ENCODE data around the gene UGT1A4. TPM values are rescaled to one million over a fixed set of nuclear protein-coding genes. Genes with fewer than 3 reads are reported as not detected.

Gene UGT1A4
- total RNA-seq (not detected), polyA plus RNA-seq (not detected)
- long read RNA-seq, donor 1: 0 reads
- long read RNA-seq, donor 2: 0 reads
- long read RNA-seq, donor 3: 0 reads

- Histone ChIP-seq H3K4me3 (no peak within 1 kb of the TSS), H3K27ac (no peak within 1 kb of the TSS), H3K27me3 (peaks cover 0 to 33% (median 6%) of the 10 kb centered on the region in 9 donors), H3K9me3 (no peaks in the 10 kb centered on the region), H3K36me3 (no peaks in the 10 kb centered on the region), H3K4me1 (no peaks in the 10 kb centered on the region)
- intact Hi-C loops (cut with DNase I): loop anchor here in 1 of 10 donors (10.0 kb wide), 1 partner anchor 274 kb away; no protein-coding TSS in a partner anchor
- no peak for TF ChIP-seq POLR2A (IDR thresholded peaks at IDR 0.05)
- TF ChIP-seq CTCF (IDR thresholded peaks at IDR 0.05): no peak
- DNase-seq (no peak), ATAC-seq (no peak)
- WGBS, 4 donors: 80 to 84% (median 83%) methylated on average over 7 of the region's 7 CpGs
Measured at GRCh38 chr2:233718552-233718951, at the start of gene UGT1A4. Gene UGT1A4, plus strand, starts transcription at chr2:233718736. Its CDS starts 85 bp downstream, at chr2:233718821.

- DNase-seq (no peak), ATAC-seq (no peak)
- H3K27ac ChIP-seq: no peak within 1 kb of the TSS
- H3K27me3 ChIP-seq: peaks cover 0 to 5% (median 0%) of the 10 kb centered on the region in 9 donors
- no peaks in the 10 kb centered on the region for H3K4me1 ChIP-seq
- 75 to 86% (median 82%) methylated on average over 5 of the region's 5 CpGs for WGBS, 4 donors
- H3K9me3 ChIP-seq: peaks cover 0 to 4% (median 0%) of the 10 kb centered on the region in 12 donors
- TF ChIP-seq POLR2A (IDR thresholded peaks at IDR 0.05) (no peak), CTCF (IDR thresholded peaks at IDR 0.05) (no peak)
- intact Hi-C loops (cut with DNase I): no loop called here
- H3K36me3 ChIP-seq: no peaks in the 10 kb centered on the region
- no peak within 1 kb of the TSS for H3K4me3 ChIP-seq
Measured at GRCh38 chr2:233671290-233672161, 47.0 kb upstream of the UGT1A4 start, which contains the start of gene UGT1A9. Gene UGT1A9, plus strand, starts transcription at chr2:233671898. Its CDS starts 37 bp downstream, at chr2:233671935.

- TF ChIP-seq POLR2A (IDR thresholded peaks at IDR 0.05) (no peak), CTCF (IDR thresholded peaks at IDR 0.05) (no peak)
- no peak overlapping the region for H3K27ac ChIP-seq
Measured at GRCh38 chr2:233672886-233673285, 45.6 kb upstream of the UGT1A4 start.

GRCh38 chr2:233673896-233674295, 44.6 kb upstream of the UGT1A4 start:
- Histone ChIP-seq H3K36me3 (no peaks in the 10 kb centered on the region), H3K4me1 (no peaks in the 10 kb centered on the region), H3K27me3 (peaks cover 0 to 17% (median 0%) of the 10 kb centered on the region in 9 donors), H3K4me3 (no peak overlapping the region), H3K27ac (no peak overlapping the region), H3K9me3 (peaks cover 0 to 4% (median 0%) of the 10 kb centered on the region in 12 donors)
- intact Hi-C loops (cut with DNase I): no loop called here
- DNase-seq (no peak), ATAC-seq (no peak)
- no peak for TF ChIP-seq POLR2A (IDR thresholded peaks at IDR 0.05)
- no peak for TF ChIP-seq CTCF (IDR thresholded peaks at IDR 0.05)

More at GRCh38 chr2:233672886-233673285, 45.6 kb upstream of the UGT1A4 start:
- Histone ChIP-seq H3K9me3 (peaks cover 0 to 4% (median 0%) of the 10 kb centered on the region in 12 donors), H3K27me3 (peaks cover 0 to 16% (median 0%) of the 10 kb centered on the region in 9 donors), H3K4me3 (no peak overlapping the region), H3K36me3 (no peaks in the 10 kb centered on the region), H3K4me1 (no peaks in the 10 kb centered on the region)
- intact Hi-C loops (cut with DNase I): no loop called here
- no peak for DNase-seq
- ATAC-seq: no peak
- 73 to 89% (median 80%) methylated on average over 3 of the region's 3 CpGs for WGBS, 4 donors
